ENCODE measurements around the gene BTBD2. TPM values are rescaled to one million over a fixed set of nuclear protein-coding genes. Genes with fewer than 3 reads are reported as not detected.

BTBD2 gene
- total and polyA plus RNA-seq, 2 experiments from 2014 or later = 23.8 to 130 TPM

DNA sequence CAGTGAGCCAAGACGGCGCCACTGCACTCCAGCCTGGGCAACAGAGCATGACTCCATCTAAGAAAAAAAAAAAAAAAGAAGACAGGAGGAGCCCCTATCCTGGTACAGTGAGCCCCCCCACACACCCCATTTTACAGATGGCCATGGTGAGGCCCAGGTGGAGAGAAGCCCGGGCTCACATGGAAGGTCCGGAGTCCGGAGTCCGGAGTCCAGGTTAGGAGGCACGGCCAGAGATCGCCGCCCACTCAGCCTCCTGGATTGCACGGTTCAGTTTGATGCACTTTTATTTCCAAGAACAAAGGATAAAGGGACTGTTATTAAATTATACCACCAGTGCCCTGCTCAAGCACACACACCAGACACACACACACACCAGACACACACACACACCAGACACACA is 11.3 kb upstream of the BTBD2 start (continued):
- TF ChIP-seq ZNF462 (CRISPR knock-in tag; IDR thresholded peaks at IDR 0.05) (no peak), NANOG (IDR thresholded peaks at IDR 0.05; ENCODE audit: borderline replicate concordance) (no peak), EZH2 (IDR thresholded peaks at IDR 0.05; ENCODE audit: low read depth, unreplicated experiment) (no peak), CREB1 (CRISPR knock-in tag; IDR thresholded peaks at IDR 0.05; ENCODE audit: low read depth) (no peak), ZNF114 (CRISPR knock-in tag; IDR thresholded peaks at IDR 0.05) (no peak), ETS1 (IDR thresholded peaks at IDR 0.05) (no peak)
- TF ChIP-seq, protein P1, sequence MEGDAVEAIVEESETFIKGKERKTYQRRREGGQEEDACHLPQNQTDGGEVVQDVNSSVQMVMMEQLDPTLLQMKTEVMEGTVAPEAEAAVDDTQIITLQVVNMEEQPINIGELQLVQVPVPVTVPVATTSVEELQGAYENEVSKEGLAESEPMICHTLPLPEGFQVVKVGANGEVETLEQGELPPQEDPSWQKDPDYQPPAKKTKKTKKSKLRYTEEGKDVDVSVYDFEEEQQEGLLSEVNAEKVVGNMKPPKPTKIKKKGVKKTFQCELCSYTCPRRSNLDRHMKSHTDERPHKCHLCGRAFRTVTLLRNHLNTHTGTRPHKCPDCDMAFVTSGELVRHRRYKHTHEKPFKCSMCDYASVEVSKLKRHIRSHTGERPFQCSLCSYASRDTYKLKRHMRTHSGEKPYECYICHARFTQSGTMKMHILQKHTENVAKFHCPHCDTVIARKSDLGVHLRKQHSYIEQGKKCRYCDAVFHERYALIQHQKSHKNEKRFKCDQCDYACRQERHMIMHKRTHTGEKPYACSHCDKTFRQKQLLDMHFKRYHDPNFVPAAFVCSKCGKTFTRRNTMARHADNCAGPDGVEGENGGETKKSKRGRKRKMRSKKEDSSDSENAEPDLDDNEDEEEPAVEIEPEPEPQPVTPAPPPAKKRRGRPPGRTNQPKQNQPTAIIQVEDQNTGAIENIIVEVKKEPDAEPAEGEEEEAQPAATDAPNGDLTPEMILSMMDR (conservative IDR thresholded peaks at IDR 0.05; ENCODE audit: low read depth in 2 of 2) = no peak
